Measurements from ENCODE around the gene GALK2.
"Not testable (repeated sequence)": the region's sequence is repeated elsewhere in the genome, so short reads cannot be mapped to it uniquely, and the experiment has no call there.

Gene GALK2

GRCh38 chr15:49185473-49185872, 15.4 kb downstream of the GALK2 start:
- Histone ChIP-seq H3K36me3 (ENCODE audit: control insufficient read depth in 2 of 2, insufficient read depth in 2 of 2, low read length in 2 of 2) (no peaks in the 10 kb centered on the region), H3K27ac (ENCODE audit: low read depth in 2 of 2, low read length in 2 of 2) (no peak overlapping the region), H3K9me3 (ENCODE audit: control insufficient read depth in 2 of 2, low read length in 2 of 2) (no peaks in the 10 kb centered on the region)

GRCh38 chr15:49187549-49188245, 17.6 kb downstream of the GALK2 start:
- no peak overlapping the region for H3K9ac ChIP-seq (ENCODE audit: low read depth in 1 of 2, low read length in 2 of 2)
- H3K36me3 ChIP-seq (ENCODE audit: control insufficient read depth in 2 of 2, insufficient read depth in 2 of 2, low read length in 2 of 2) = no peaks in the 10 kb centered on the region
- H3K27me3 ChIP-seq (ENCODE audit: control insufficient read depth in 2 of 2, insufficient read depth in 2 of 2, low read length in 2 of 2) = no peaks in the 10 kb centered on the region
- H3K9me3 ChIP-seq (ENCODE audit: control insufficient read depth in 2 of 2, low read length in 2 of 2) = no peaks in the 10 kb centered on the region
- H3K27ac ChIP-seq (ENCODE audit: low read depth in 2 of 2, low read length in 2 of 2) = no peak overlapping the region
- H3K4me1 ChIP-seq (ENCODE audit: control insufficient read depth in 2 of 2, insufficient read depth in 2 of 2, low read length in 2 of 2) = no peaks in the 10 kb centered on the region
- no peak overlapping the region for H3K4me3 ChIP-seq (ENCODE audit: low read length in 2 of 2)

More at GRCh38 chr15:49185473-49185872, 15.4 kb downstream of the GALK2 start:
- Histone ChIP-seq H3K4me3 (ENCODE audit: low read length in 2 of 2) (no peak overlapping the region), H3K27me3 (ENCODE audit: control insufficient read depth in 2 of 2, insufficient read depth in 2 of 2, low read length in 2 of 2) (no peaks in the 10 kb centered on the region), H3K9ac (ENCODE audit: low read depth in 1 of 2, low read length in 2 of 2) (no peak overlapping the region), H3K4me1 (ENCODE audit: control insufficient read depth in 2 of 2, insufficient read depth in 2 of 2, low read length in 2 of 2) (no peaks in the 10 kb centered on the region)

GRCh38 chr15:49188933-49189332, 18.9 kb downstream of the GALK2 start:
- no peak overlapping the region for H3K27ac ChIP-seq (ENCODE audit: low read depth in 2 of 2, low read length in 2 of 2)
- H3K4me3 ChIP-seq (ENCODE audit: low read length in 2 of 2) = no peak overlapping the region
- H3K27me3 ChIP-seq (ENCODE audit: control insufficient read depth in 2 of 2, insufficient read depth in 2 of 2, low read length in 2 of 2) = no peaks in the 10 kb centered on the region
- H3K36me3 ChIP-seq (ENCODE audit: control insufficient read depth in 2 of 2, insufficient read depth in 2 of 2, low read length in 2 of 2) = no peaks in the 10 kb centered on the region
- no peaks in the 10 kb centered on the region for H3K9me3 ChIP-seq (ENCODE audit: control insufficient read depth in 2 of 2, low read length in 2 of 2)
- H3K9ac ChIP-seq (ENCODE audit: low read depth in 1 of 2, low read length in 2 of 2) = no peak overlapping the region
- H3K4me1 ChIP-seq (ENCODE audit: control insufficient read depth in 2 of 2, insufficient read depth in 2 of 2, low read length in 2 of 2) = no peaks in the 10 kb centered on the region

- no peaks in the 10 kb centered on the region for H3K27me3 ChIP-seq (ENCODE audit: control insufficient read depth in 2 of 2, insufficient read depth in 2 of 2, low read length in 2 of 2)
- no peak overlapping the region for H3K4me3 ChIP-seq (ENCODE audit: low read length in 2 of 2)
- no peaks in the 10 kb centered on the region for H3K4me1 ChIP-seq (ENCODE audit: control insufficient read depth in 2 of 2, insufficient read depth in 2 of 2, low read length in 2 of 2)
- no peak overlapping the region for H3K9ac ChIP-seq (ENCODE audit: low read depth in 1 of 2, low read length in 2 of 2)
- no peak overlapping the region for H3K27ac ChIP-seq (ENCODE audit: low read depth in 2 of 2, low read length in 2 of 2)
- H3K9me3 ChIP-seq (ENCODE audit: control insufficient read depth in 2 of 2, low read length in 2 of 2) = no peaks in the 10 kb centered on the region
- no peaks in the 10 kb centered on the region for H3K36me3 ChIP-seq (ENCODE audit: control insufficient read depth in 2 of 2, insufficient read depth in 2 of 2, low read length in 2 of 2)
Observed at GRCh38 chr15:49189631-49190030, 19.6 kb downstream of the GALK2 start.

GRCh38 chr15:49190586-49190985, 20.5 kb downstream of the GALK2 start:
- H3K9ac ChIP-seq (ENCODE audit: low read depth in 1 of 2, low read length in 2 of 2) = no peak overlapping the region
- no peaks in the 10 kb centered on the region for H3K36me3 ChIP-seq (ENCODE audit: control insufficient read depth in 2 of 2, insufficient read depth in 2 of 2, low read length in 2 of 2)
- no peaks in the 10 kb centered on the region for H3K27me3 ChIP-seq (ENCODE audit: control insufficient read depth in 2 of 2, insufficient read depth in 2 of 2, low read length in 2 of 2)
- H3K4me1 ChIP-seq (ENCODE audit: control insufficient read depth in 2 of 2, insufficient read depth in 2 of 2, low read length in 2 of 2) = no peaks in the 10 kb centered on the region
- no peak overlapping the region for H3K4me3 ChIP-seq (ENCODE audit: low read length in 2 of 2)
- H3K27ac ChIP-seq (ENCODE audit: low read depth in 2 of 2, low read length in 2 of 2) = no peak overlapping the region
- no peaks in the 10 kb centered on the region for H3K9me3 ChIP-seq (ENCODE audit: control insufficient read depth in 2 of 2, low read length in 2 of 2)

GRCh38 chr15:49191892-49192291, 21.8 kb downstream of the GALK2 start:
- H3K4me3 ChIP-seq (ENCODE audit: low read length in 2 of 2) = no peak overlapping the region
- H3K9me3 ChIP-seq (ENCODE audit: control insufficient read depth in 2 of 2, low read length in 2 of 2) = no peaks in the 10 kb centered on the region
- no peak overlapping the region for H3K27ac ChIP-seq (ENCODE audit: low read depth in 2 of 2, low read length in 2 of 2)
- H3K36me3 ChIP-seq (ENCODE audit: control insufficient read depth in 2 of 2, insufficient read depth in 2 of 2, low read length in 2 of 2) = no peaks in the 10 kb centered on the region
- no peaks in the 10 kb centered on the region for H3K4me1 ChIP-seq (ENCODE audit: control insufficient read depth in 2 of 2, insufficient read depth in 2 of 2, low read length in 2 of 2)
- no peak overlapping the region for H3K9ac ChIP-seq (ENCODE audit: low read depth in 1 of 2, low read length in 2 of 2)
- H3K27me3 ChIP-seq (ENCODE audit: control insufficient read depth in 2 of 2, insufficient read depth in 2 of 2, low read length in 2 of 2) = no peaks in the 10 kb centered on the region

GRCh38 chr15:49196856-49197255, 26.8 kb downstream of the GALK2 start:
- no peak overlapping the region for H3K4me3 ChIP-seq (ENCODE audit: low read length in 2 of 2)
- H3K4me1 ChIP-seq (ENCODE audit: control insufficient read depth in 2 of 2, insufficient read depth in 2 of 2, low read length in 2 of 2) = peaks cover 0 to 4% of the 10 kb centered on the region in 2 donors

GRCh38 chr15:49199666-49200065, 29.6 kb downstream of the GALK2 start:
- H3K27ac ChIP-seq (ENCODE audit: low read depth in 2 of 2, low read length in 2 of 2) = no peak overlapping the region
- H3K9ac ChIP-seq (ENCODE audit: low read depth in 1 of 2, low read length in 2 of 2) = no peak overlapping the region
- H3K27me3 ChIP-seq (ENCODE audit: control insufficient read depth in 2 of 2, insufficient read depth in 2 of 2, low read length in 2 of 2) = no peaks in the 10 kb centered on the region
- peaks cover 0 to 4% of the 10 kb centered on the region in 2 donors for H3K4me1 ChIP-seq (ENCODE audit: control insufficient read depth in 2 of 2, insufficient read depth in 2 of 2, low read length in 2 of 2)
- peaks cover 5 to 8% of the 10 kb centered on the region in 2 donors for H3K36me3 ChIP-seq (ENCODE audit: control insufficient read depth in 2 of 2, insufficient read depth in 2 of 2, low read length in 2 of 2)
- no peak overlapping the region for H3K4me3 ChIP-seq (ENCODE audit: low read length in 2 of 2)
- H3K9me3 ChIP-seq (ENCODE audit: control insufficient read depth in 2 of 2, low read length in 2 of 2) = no peaks in the 10 kb centered on the region

More at GRCh38 chr15:49196856-49197255, 26.8 kb downstream of the GALK2 start:
- no peaks in the 10 kb centered on the region for H3K27me3 ChIP-seq (ENCODE audit: control insufficient read depth in 2 of 2, insufficient read depth in 2 of 2, low read length in 2 of 2)
- H3K27ac ChIP-seq (ENCODE audit: low read depth in 2 of 2, low read length in 2 of 2) = no peak overlapping the region
- H3K9ac ChIP-seq (ENCODE audit: low read depth in 1 of 2, low read length in 2 of 2) = no peak overlapping the region
- H3K9me3 ChIP-seq (ENCODE audit: control insufficient read depth in 2 of 2, low read length in 2 of 2) = no peaks in the 10 kb centered on the region
- H3K36me3 ChIP-seq (ENCODE audit: control insufficient read depth in 2 of 2, insufficient read depth in 2 of 2, low read length in 2 of 2) = no peaks in the 10 kb centered on the region

GRCh38 chr15:49200347-49200746, 30.3 kb downstream of the GALK2 start:
- H3K36me3 ChIP-seq (ENCODE audit: control insufficient read depth in 2 of 2, insufficient read depth in 2 of 2, low read length in 2 of 2) = peaks cover 5 to 8% of the 10 kb centered on the region in 2 donors
- H3K27ac ChIP-seq (ENCODE audit: low read depth in 2 of 2, low read length in 2 of 2) = no peak overlapping the region
- no peak overlapping the region for H3K9ac ChIP-seq (ENCODE audit: low read depth in 1 of 2, low read length in 2 of 2)
- peaks cover 0 to 4% of the 10 kb centered on the region in 2 donors for H3K4me1 ChIP-seq (ENCODE audit: control insufficient read depth in 2 of 2, insufficient read depth in 2 of 2, low read length in 2 of 2)
- H3K27me3 ChIP-seq (ENCODE audit: control insufficient read depth in 2 of 2, insufficient read depth in 2 of 2, low read length in 2 of 2) = no peaks in the 10 kb centered on the region
- no peaks in the 10 kb centered on the region for H3K9me3 ChIP-seq (ENCODE audit: control insufficient read depth in 2 of 2, low read length in 2 of 2)
- no peak overlapping the region for H3K4me3 ChIP-seq (ENCODE audit: low read length in 2 of 2)

GRCh38 chr15:49208102-49208501, 38.1 kb downstream of the GALK2 start:
- H3K27me3 ChIP-seq (ENCODE audit: control insufficient read depth in 2 of 2, insufficient read depth in 2 of 2, low read length in 2 of 2); H3K9ac ChIP-seq (ENCODE audit: low read depth in 1 of 2, low read length in 2 of 2); H3K36me3 ChIP-seq (ENCODE audit: control insufficient read depth in 2 of 2, insufficient read depth in 2 of 2, low read length in 2 of 2); H3K9me3 ChIP-seq (ENCODE audit: control insufficient read depth in 2 of 2, low read length in 2 of 2); H3K4me1 ChIP-seq (ENCODE audit: control insufficient read depth in 2 of 2, insufficient read depth in 2 of 2, low read length in 2 of 2); H3K27ac ChIP-seq (ENCODE audit: low read depth in 2 of 2, low read length in 2 of 2); H3K4me3 ChIP-seq (ENCODE audit: low read length in 2 of 2): not testable (repeated sequence)
